ENCODE data around the gene DRICH1. TPM values are rescaled to one million over a fixed set of nuclear protein-coding genes. Genes with fewer than 3 reads are reported as not detected.
"Not testable (repeated sequence)": the region's sequence is repeated elsewhere in the genome, so short reads cannot be mapped to it uniquely, and the experiment has no call there.

DRICH1 gene
- total and polyA plus RNA-seq, 4 experiments from 2014 or later, result 4.2 to 4.5 TPM; not detected in 2

GRCh38 chr22:23606204-23607131 lies 25.7 kb downstream of the DRICH1 start:
- Histone ChIP-seq H3K36me3 (ENCODE audit: insufficient read depth, low read length) (no peaks in the 10 kb centered on the region), H3K27ac (ENCODE audit: low read depth, low read length) (no peak overlapping the region), H3K4me3 (ENCODE audit: low read length in 2 of 2) (no peak overlapping the region), H3K9me3 (ENCODE audit: control insufficient read depth in 1 of 2, low read length in 2 of 2) (no peaks in the 10 kb centered on the region), H3K27me3 (ENCODE audit: insufficient read depth, low read length) (no peaks in the 10 kb centered on the region), H3K4me1 (ENCODE audit: insufficient read depth, low read length) (no peaks in the 10 kb centered on the region)
- CTCF ChIA-PET (ENCODE audit: partially characterized antibody), result no interaction called here
- H3K27ac Mint-ChIP-seq, result no peak overlapping the region
- H3K27me3 Mint-ChIP-seq, result no peaks in the 10 kb centered on the region
- POLR2A ChIA-PET (ENCODE audit: partially characterized antibody), result no interaction called here
- H3K36me3 Mint-ChIP-seq, result no peaks in the 10 kb centered on the region
- intact Hi-C loops (cut with micrococcal nuclease), result no loop called here
- H3K4me3 Mint-ChIP-seq, result no peak overlapping the region
- DNase-seq, result no peak
- no peaks in the 10 kb centered on the region for H3K9me3 Mint-ChIP-seq
- H3K4me1 Mint-ChIP-seq, result no peaks in the 10 kb centered on the region

GRCh38 chr22:23604939-23605712 lies 27.0 kb downstream of the DRICH1 start:
- Histone ChIP-seq H3K36me3 (ENCODE audit: insufficient read depth, low read length) (no peaks in the 10 kb centered on the region), H3K9me3 (ENCODE audit: control insufficient read depth in 1 of 2, low read length in 2 of 2) (no peaks in the 10 kb centered on the region), H3K27me3 (ENCODE audit: insufficient read depth, low read length) (no peaks in the 10 kb centered on the region), H3K27ac (ENCODE audit: low read depth, low read length) (no peak overlapping the region), H3K4me3 (ENCODE audit: low read length in 2 of 2) (no peak overlapping the region), H3K4me1 (ENCODE audit: insufficient read depth, low read length) (no peaks in the 10 kb centered on the region)
- no peaks in the 10 kb centered on the region for H3K9me3 Mint-ChIP-seq
- no peak for DNase-seq
- H3K4me3 Mint-ChIP-seq, result no peak overlapping the region
- H3K4me1 Mint-ChIP-seq, result no peaks in the 10 kb centered on the region
- H3K36me3 Mint-ChIP-seq, result no peaks in the 10 kb centered on the region
- no peaks in the 10 kb centered on the region for H3K27me3 Mint-ChIP-seq
- H3K27ac Mint-ChIP-seq, result no peak overlapping the region
- intact Hi-C loops (cut with micrococcal nuclease), result no loop called here
- CTCF ChIA-PET (ENCODE audit: partially characterized antibody), result no interaction called here
- POLR2A ChIA-PET (ENCODE audit: partially characterized antibody), result no interaction called here

GRCh38 chr22:23603266-23603665 lies 28.9 kb downstream of the DRICH1 start:
- ChIA-PET POLR2A (ENCODE audit: partially characterized antibody) (no interaction called here), CTCF (ENCODE audit: partially characterized antibody) (interaction anchor here (1.2 kb wide), 1 partner anchor 12 kb away, joined by 4 read pairs; no protein-coding TSS in a partner anchor)
- Histone ChIP-seq H3K27me3 (ENCODE audit: insufficient read depth, low read length) (no peaks in the 10 kb centered on the region), H3K4me1 (ENCODE audit: insufficient read depth, low read length) (no peaks in the 10 kb centered on the region), H3K4me3 (ENCODE audit: low read length in 2 of 2) (no peak overlapping the region), H3K27ac (ENCODE audit: low read depth, low read length) (no peak overlapping the region), H3K9me3 (ENCODE audit: control insufficient read depth in 1 of 2, low read length in 2 of 2) (no peaks in the 10 kb centered on the region), H3K36me3 (ENCODE audit: insufficient read depth, low read length) (no peaks in the 10 kb centered on the region)
- Mint-ChIP-seq H3K27ac (no peak overlapping the region), H3K4me1 (no peaks in the 10 kb centered on the region), H3K27me3 (no peaks in the 10 kb centered on the region), H3K36me3 (no peaks in the 10 kb centered on the region), H3K9me3 (no peaks in the 10 kb centered on the region), H3K4me3 (no peak overlapping the region)
- intact Hi-C loops (cut with micrococcal nuclease), result no loop called here
- no peak for DNase-seq

GRCh38 chr22:23598805-23599518 lies 33.2 kb downstream of the DRICH1 start:
- H3K4me3 ChIP-seq (ENCODE audit: low read length in 2 of 2), result no peak overlapping the region
- no peaks in the 10 kb centered on the region for H3K4me1 ChIP-seq (ENCODE audit: insufficient read depth, low read length)
- Mint-ChIP-seq H3K4me1 (no peaks in the 10 kb centered on the region), H3K4me3 (no peak overlapping the region), H3K27me3 (peaks cover 0 to 2% of the 10 kb centered on the region in 2 donors), H3K36me3 (no peaks in the 10 kb centered on the region), H3K27ac (no peak overlapping the region), H3K9me3 (no peaks in the 10 kb centered on the region)
- H3K36me3 ChIP-seq (ENCODE audit: insufficient read depth, low read length), result no peaks in the 10 kb centered on the region
- no peak for DNase-seq
- H3K27me3 ChIP-seq (ENCODE audit: insufficient read depth, low read length), result no peaks in the 10 kb centered on the region
- ChIA-PET POLR2A (ENCODE audit: partially characterized antibody) (no interaction called here), CTCF (ENCODE audit: partially characterized antibody) (no interaction called here)
- no peaks in the 10 kb centered on the region for H3K9me3 ChIP-seq (ENCODE audit: control insufficient read depth in 1 of 2, low read length in 2 of 2)
- intact Hi-C loops (cut with micrococcal nuclease), result no loop called here
- no peak overlapping the region for H3K27ac ChIP-seq (ENCODE audit: low read depth, low read length)

GRCh38 chr22:23597576-23598268 lies 34.4 kb downstream of the DRICH1 start:
- DNase-seq; H3K27me3 ChIP-seq (ENCODE audit: insufficient read depth, low read length); CTCF ChIA-PET (ENCODE audit: partially characterized antibody); H3K27me3 Mint-ChIP-seq; H3K36me3 Mint-ChIP-seq; H3K4me3 Mint-ChIP-seq; intact Hi-C loops (cut with micrococcal nuclease); POLR2A ChIA-PET (ENCODE audit: partially characterized antibody); H3K27ac Mint-ChIP-seq; H3K36me3 ChIP-seq (ENCODE audit: insufficient read depth, low read length); H3K4me3 ChIP-seq (ENCODE audit: low read length in 2 of 2); H3K9me3 Mint-ChIP-seq; H3K9me3 ChIP-seq (ENCODE audit: control insufficient read depth in 1 of 2, low read length in 2 of 2); H3K4me1 Mint-ChIP-seq; H3K27ac ChIP-seq (ENCODE audit: low read depth, low read length); H3K4me1 ChIP-seq (ENCODE audit: insufficient read depth, low read length): not testable (repeated sequence)

- Mint-ChIP-seq H3K27ac (peak overlapping the region in 2 of 7 donors; percentile 49 to 53), H3K9me3 (peaks cover 0 to 11% (median 3%) of the 10 kb centered on the region in 8 donors)
- H3K36me3 ChIP-seq (ENCODE audit: insufficient read depth, low read length); H3K4me1 Mint-ChIP-seq; H3K4me3 Mint-ChIP-seq; intact Hi-C loops (cut with micrococcal nuclease); DNase-seq; H3K27me3 Mint-ChIP-seq; H3K36me3 Mint-ChIP-seq; POLR2A ChIA-PET (ENCODE audit: partially characterized antibody); CTCF ChIA-PET (ENCODE audit: partially characterized antibody); H3K9me3 ChIP-seq (ENCODE audit: control insufficient read depth in 1 of 2, low read length in 2 of 2); H3K27me3 ChIP-seq (ENCODE audit: insufficient read depth, low read length); H3K27ac ChIP-seq (ENCODE audit: low read depth, low read length); H3K4me1 ChIP-seq (ENCODE audit: insufficient read depth, low read length); H3K4me3 ChIP-seq (ENCODE audit: low read length in 2 of 2): not testable (repeated sequence)
These were observed 36.2 kb downstream of the DRICH1 start for GRCh38 chr22:23595904-23596303.
